Pons (tissue), 1 donor: ENCODE results near the gene PRKG1.

Experiments used
- DNase-seq: peaks from one replicate; pipeline ENCODE4 v3.0.0-alpha.2; 2016; ENCODE audit warnings: low spot score

The PRKG1 gene

GRCh38 chr10:51932530-51932929 is 858.2 kb downstream of the PRKG1 start:
- DNase-seq, result no peak

GRCh38 chr10:51934373-51934772 is 860.1 kb downstream of the PRKG1 start:
- DNase-seq, result no peak

GRCh38 chr10:51935341-51935740 is 861.1 kb downstream of the PRKG1 start:
- no peak for DNase-seq

- DNase-seq, result no peak
Measured at GRCh38 chr10:51937308-51938140, 863.2 kb downstream of the PRKG1 start.

GRCh38 chr10:51950371-51950995 is 876.2 kb downstream of the PRKG1 start:
- DNase-seq, result no peak

- DNase-seq, result no peak
Measured at GRCh38 chr10:51950996-51951555, 876.8 kb downstream of the PRKG1 start.

GRCh38 chr10:51951601-51952000 is 877.3 kb downstream of the PRKG1 start:
- DNase-seq, result no peak

GRCh38 chr10:51952056-51952455 is 877.8 kb downstream of the PRKG1 start:
- DNase-seq, result no peak

- DNase-seq, result peak; percentile 17
Measured at GRCh38 chr10:51955696-51956095, 881.4 kb downstream of the PRKG1 start.

GRCh38 chr10:51956822-51957221 is 882.5 kb downstream of the PRKG1 start:
- no peak for DNase-seq

- peak; percentile 74 for DNase-seq
Measured at GRCh38 chr10:51960494-51960895, 886.2 kb downstream of the PRKG1 start.

- no peak for DNase-seq
Measured at GRCh38 chr10:51961401-51961800, 887.1 kb downstream of the PRKG1 start.

GRCh38 chr10:51964630-51965029 is 890.3 kb downstream of the PRKG1 start:
- no peak for DNase-seq

- no peak for DNase-seq
Measured at GRCh38 chr10:51965451-51965850, 891.2 kb downstream of the PRKG1 start.

GRCh38 chr10:51972733-51973346 is 898.6 kb downstream of the PRKG1 start:
- no peak for DNase-seq

GRCh38 chr10:51980752-51981151 is 906.5 kb downstream of the PRKG1 start:
- no peak for DNase-seq

GRCh38 chr10:51981731-51982130 is 907.4 kb downstream of the PRKG1 start:
- no peak for DNase-seq

- DNase-seq, result no peak
Measured at GRCh38 chr10:51983481-51983880, 909.2 kb downstream of the PRKG1 start.

GRCh38 chr10:51985336-51985735 is 911.0 kb downstream of the PRKG1 start:
- DNase-seq, result no peak

GRCh38 chr10:51986516-51986915 is 912.2 kb downstream of the PRKG1 start:
- DNase-seq, result no peak

- no peak for DNase-seq
Measured at GRCh38 chr10:51993475-51993874, 919.2 kb downstream of the PRKG1 start.

GRCh38 chr10:51999096-51999495 is 924.8 kb downstream of the PRKG1 start:
- no peak for DNase-seq
